ENCODE data around the gene RXRA.
A peak's percentile ranks its signal among the peaks of the same experiment; 100 is the strongest.

Gene RXRA

DNA sequence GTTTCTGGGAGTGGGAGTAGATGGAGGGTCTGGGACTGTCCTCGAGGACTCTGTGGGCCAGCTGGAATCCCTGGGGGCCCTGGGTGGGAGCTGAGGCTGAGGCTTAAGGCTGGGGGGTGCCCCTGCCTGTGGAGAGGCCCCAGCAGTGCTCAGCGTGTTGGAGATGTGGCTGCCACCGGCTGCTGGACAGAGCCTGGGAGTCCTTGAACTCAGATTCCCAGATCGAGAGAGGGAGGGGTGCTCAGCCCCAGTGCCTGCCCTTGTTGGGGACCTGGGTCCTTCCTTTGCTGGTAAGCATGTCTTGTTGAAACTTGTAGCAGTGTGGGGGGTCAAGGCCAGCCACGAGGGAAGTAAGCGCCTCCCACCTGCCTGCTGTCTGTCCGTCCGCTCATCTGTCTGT lies 10.7 kb downstream of the RXRA start:
- peak overlapping the region in 1 of 2 donors; percentile 20 for H3K4me3 ChIP-seq (ENCODE audit: low read length in 2 of 2)
- peaks cover 91 to 94% of the 10 kb centered on the region in 2 donors for H3K4me1 ChIP-seq (ENCODE audit: control insufficient read depth in 2 of 2, insufficient read depth in 2 of 2, low read length in 2 of 2)
- no peaks in the 10 kb centered on the region for H3K36me3 ChIP-seq (ENCODE audit: control insufficient read depth in 2 of 2, insufficient read depth in 2 of 2, low read length in 2 of 2)
- peak overlapping the region; percentile 87 to 97 for H3K27ac ChIP-seq (ENCODE audit: low read depth in 2 of 2, low read length in 2 of 2)
- H3K27me3 ChIP-seq (ENCODE audit: control insufficient read depth in 2 of 2, insufficient read depth in 2 of 2, low read length in 2 of 2): no peaks in the 10 kb centered on the region
- H3K9ac ChIP-seq (ENCODE audit: low read depth in 1 of 2, low read length in 2 of 2): peak overlapping the region; percentile 38 to 54
- H3K9me3 ChIP-seq (ENCODE audit: control insufficient read depth in 2 of 2, low read length in 2 of 2): no peaks in the 10 kb centered on the region

DNA sequence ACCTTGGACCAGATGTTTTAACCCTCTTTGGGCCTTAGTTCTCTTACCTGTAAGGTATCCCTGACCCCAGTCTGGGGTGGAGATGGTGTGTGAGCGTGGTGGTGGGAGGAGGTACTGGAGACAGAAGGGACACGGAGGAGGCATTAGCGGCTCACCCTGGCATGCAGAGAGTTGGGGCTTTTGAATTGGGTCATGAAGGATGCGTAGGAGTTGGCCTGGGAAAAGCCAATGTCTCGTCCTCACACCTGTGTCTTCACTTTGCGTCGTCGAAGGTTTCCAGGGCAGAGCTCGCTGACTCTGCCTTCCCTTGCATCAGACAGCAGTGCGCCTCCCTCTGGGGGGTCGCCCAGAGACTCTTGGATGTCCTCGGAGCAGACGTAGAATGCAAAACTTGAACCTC lies 11.2 kb downstream of the RXRA start:
- Histone ChIP-seq H3K9ac (ENCODE audit: low read depth in 1 of 2, low read length in 2 of 2) (no peak overlapping the region), H3K27me3 (ENCODE audit: control insufficient read depth in 2 of 2, insufficient read depth in 2 of 2, low read length in 2 of 2) (no peaks in the 10 kb centered on the region), H3K4me1 (ENCODE audit: control insufficient read depth in 2 of 2, insufficient read depth in 2 of 2, low read length in 2 of 2) (peaks cover 91 to 94% of the 10 kb centered on the region in 2 donors), H3K4me3 (ENCODE audit: low read length in 2 of 2) (no peak overlapping the region), H3K36me3 (ENCODE audit: control insufficient read depth in 2 of 2, insufficient read depth in 2 of 2, low read length in 2 of 2) (no peaks in the 10 kb centered on the region), H3K9me3 (ENCODE audit: control insufficient read depth in 2 of 2, low read length in 2 of 2) (no peaks in the 10 kb centered on the region), H3K27ac (ENCODE audit: low read depth in 2 of 2, low read length in 2 of 2) (no peak overlapping the region)

DNA sequence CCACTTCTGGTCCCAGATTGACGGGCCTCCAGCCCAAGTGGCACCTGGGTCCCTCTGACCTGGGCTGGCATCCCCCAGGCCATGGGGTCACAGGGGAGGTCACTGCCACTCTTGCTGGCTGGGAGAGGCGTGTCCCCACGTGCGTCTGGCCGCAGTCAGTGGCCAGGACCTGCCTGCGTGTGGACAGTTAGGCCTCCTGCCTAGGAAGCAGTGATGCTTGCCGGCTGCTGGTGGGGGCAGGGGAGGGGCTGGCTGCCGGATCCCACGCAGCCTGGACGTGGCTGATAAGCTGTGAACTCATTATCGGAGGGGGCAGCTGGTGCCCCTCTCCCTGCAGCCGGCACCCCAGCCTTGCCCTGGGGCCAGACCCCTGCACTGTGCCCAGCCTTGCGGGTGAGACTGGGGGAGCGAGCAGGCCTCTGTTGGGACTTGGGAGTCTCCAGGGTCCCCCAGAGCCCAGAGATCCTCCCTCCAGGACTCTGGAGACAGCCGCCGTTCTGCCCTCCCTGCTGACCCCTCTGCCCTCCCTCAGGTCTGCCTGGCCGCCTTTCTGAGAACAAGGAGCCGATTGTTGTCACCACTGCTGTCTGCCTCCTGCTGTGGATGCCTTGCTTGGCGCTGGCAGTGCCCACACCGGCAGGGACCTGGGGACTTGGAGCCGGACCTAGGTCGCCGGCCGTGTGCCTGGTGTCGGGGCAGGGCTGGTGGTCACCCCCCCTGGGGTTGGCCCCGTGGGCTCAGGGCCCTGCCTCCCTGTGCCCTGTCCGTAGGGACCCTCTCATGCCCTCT lies 12.3 kb downstream of the RXRA start:
- no peaks in the 10 kb centered on the region for H3K27me3 ChIP-seq (ENCODE audit: control insufficient read depth in 2 of 2, insufficient read depth in 2 of 2, low read length in 2 of 2)
- peak overlapping the region in 1 of 2 donors; percentile 33 for H3K27ac ChIP-seq (ENCODE audit: low read depth in 2 of 2, low read length in 2 of 2)
- no peaks in the 10 kb centered on the region for H3K36me3 ChIP-seq (ENCODE audit: control insufficient read depth in 2 of 2, insufficient read depth in 2 of 2, low read length in 2 of 2)
- H3K4me3 ChIP-seq (ENCODE audit: low read length in 2 of 2): no peak overlapping the region
- peak overlapping the region; percentile 17 to 32 for H3K9ac ChIP-seq (ENCODE audit: low read depth in 1 of 2, low read length in 2 of 2)
- no peaks in the 10 kb centered on the region for H3K9me3 ChIP-seq (ENCODE audit: control insufficient read depth in 2 of 2, low read length in 2 of 2)
- peaks cover 90 to 92% of the 10 kb centered on the region in 2 donors for H3K4me1 ChIP-seq (ENCODE audit: control insufficient read depth in 2 of 2, insufficient read depth in 2 of 2, low read length in 2 of 2)

GRCh38 chr9:134339183-134339806 lies 13.0 kb downstream of the RXRA start:
- peak overlapping the region in 1 of 2 donors; percentile 33 for H3K27ac ChIP-seq (ENCODE audit: low read depth in 2 of 2, low read length in 2 of 2)
- peak overlapping the region; percentile 17 to 32 for H3K9ac ChIP-seq (ENCODE audit: low read depth in 1 of 2, low read length in 2 of 2)
- peaks cover 87 to 89% of the 10 kb centered on the region in 2 donors for H3K4me1 ChIP-seq (ENCODE audit: control insufficient read depth in 2 of 2, insufficient read depth in 2 of 2, low read length in 2 of 2)
- H3K4me3 ChIP-seq (ENCODE audit: low read length in 2 of 2): peak overlapping the region in 1 of 2 donors; percentile 29
- H3K9me3 ChIP-seq (ENCODE audit: control insufficient read depth in 2 of 2, low read length in 2 of 2): no peaks in the 10 kb centered on the region
- no peaks in the 10 kb centered on the region for H3K27me3 ChIP-seq (ENCODE audit: control insufficient read depth in 2 of 2, insufficient read depth in 2 of 2, low read length in 2 of 2)
- H3K36me3 ChIP-seq (ENCODE audit: control insufficient read depth in 2 of 2, insufficient read depth in 2 of 2, low read length in 2 of 2): no peaks in the 10 kb centered on the region

GRCh38 chr9:134340475-134341160 lies 14.4 kb downstream of the RXRA start:
- Histone ChIP-seq H3K9ac (ENCODE audit: low read depth in 1 of 2, low read length in 2 of 2) (peak overlapping the region; percentile 68 to 70), H3K27ac (ENCODE audit: low read depth in 2 of 2, low read length in 2 of 2) (peak overlapping the region; percentile 94 to 97), H3K27me3 (ENCODE audit: control insufficient read depth in 2 of 2, insufficient read depth in 2 of 2, low read length in 2 of 2) (no peaks in the 10 kb centered on the region), H3K36me3 (ENCODE audit: control insufficient read depth in 2 of 2, insufficient read depth in 2 of 2, low read length in 2 of 2) (no peaks in the 10 kb centered on the region), H3K4me1 (ENCODE audit: control insufficient read depth in 2 of 2, insufficient read depth in 2 of 2, low read length in 2 of 2) (peaks cover 80 to 82% of the 10 kb centered on the region in 2 donors), H3K4me3 (ENCODE audit: low read length in 2 of 2) (no peak overlapping the region), H3K9me3 (ENCODE audit: control insufficient read depth in 2 of 2, low read length in 2 of 2) (no peaks in the 10 kb centered on the region)

DNA sequence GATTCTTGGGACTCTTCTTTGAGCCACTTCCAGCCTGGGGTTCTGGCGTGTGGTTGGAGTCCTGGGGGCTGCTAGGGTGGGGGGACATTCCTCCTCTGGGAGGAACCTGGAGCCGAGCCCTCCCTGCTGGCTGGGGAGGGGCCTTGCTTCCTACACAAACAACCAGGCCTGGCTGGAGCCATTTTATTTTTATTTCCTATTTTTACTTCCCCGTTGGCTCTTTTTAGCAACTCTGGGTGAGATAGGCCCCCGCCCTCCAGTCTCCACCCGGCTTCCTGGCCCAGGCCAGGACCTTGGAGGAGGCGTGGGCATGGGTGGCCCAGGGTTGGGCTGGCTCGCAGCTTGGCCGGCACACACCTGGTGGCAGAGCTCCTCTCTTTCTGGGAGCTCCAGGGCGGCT lies 15.1 kb downstream of the RXRA start:
- peak overlapping the region in 1 of 2 donors; percentile 2 for H3K4me3 ChIP-seq (ENCODE audit: low read length in 2 of 2)
- H3K9me3 ChIP-seq (ENCODE audit: control insufficient read depth in 2 of 2, low read length in 2 of 2): no peaks in the 10 kb centered on the region
- no peaks in the 10 kb centered on the region for H3K36me3 ChIP-seq (ENCODE audit: control insufficient read depth in 2 of 2, insufficient read depth in 2 of 2, low read length in 2 of 2)
- H3K27me3 ChIP-seq (ENCODE audit: control insufficient read depth in 2 of 2, insufficient read depth in 2 of 2, low read length in 2 of 2): no peaks in the 10 kb centered on the region
- H3K9ac ChIP-seq (ENCODE audit: low read depth in 1 of 2, low read length in 2 of 2): peak overlapping the region; percentile 68 to 70
- H3K4me1 ChIP-seq (ENCODE audit: control insufficient read depth in 2 of 2, insufficient read depth in 2 of 2, low read length in 2 of 2): peaks cover 73 to 75% of the 10 kb centered on the region in 2 donors
- H3K27ac ChIP-seq (ENCODE audit: low read depth in 2 of 2, low read length in 2 of 2): peak overlapping the region; percentile 94 to 97

GRCh38 chr9:134341929-134342745 lies 15.9 kb downstream of the RXRA start:
- Histone ChIP-seq H3K36me3 (ENCODE audit: control insufficient read depth in 2 of 2, insufficient read depth in 2 of 2, low read length in 2 of 2) (no peaks in the 10 kb centered on the region), H3K27me3 (ENCODE audit: control insufficient read depth in 2 of 2, insufficient read depth in 2 of 2, low read length in 2 of 2) (no peaks in the 10 kb centered on the region), H3K9ac (ENCODE audit: low read depth in 1 of 2, low read length in 2 of 2) (peak overlapping the region; percentile 63 to 68), H3K4me1 (ENCODE audit: control insufficient read depth in 2 of 2, insufficient read depth in 2 of 2, low read length in 2 of 2) (peaks cover 65 to 67% of the 10 kb centered on the region in 2 donors), H3K9me3 (ENCODE audit: control insufficient read depth in 2 of 2, low read length in 2 of 2) (no peaks in the 10 kb centered on the region), H3K27ac (ENCODE audit: low read depth in 2 of 2, low read length in 2 of 2) (peak overlapping the region; percentile 94 to 97), H3K4me3 (ENCODE audit: low read length in 2 of 2) (peak overlapping the region; percentile 2 to 44)

GRCh38 chr9:134342746-134343115 lies 16.5 kb downstream of the RXRA start:
- Histone ChIP-seq H3K27ac (ENCODE audit: low read depth in 2 of 2, low read length in 2 of 2) (peak overlapping the region in 1 of 2 donors; percentile 97), H3K4me1 (ENCODE audit: control insufficient read depth in 2 of 2, insufficient read depth in 2 of 2, low read length in 2 of 2) (peaks cover 62 to 66% of the 10 kb centered on the region in 2 donors)

DNA sequence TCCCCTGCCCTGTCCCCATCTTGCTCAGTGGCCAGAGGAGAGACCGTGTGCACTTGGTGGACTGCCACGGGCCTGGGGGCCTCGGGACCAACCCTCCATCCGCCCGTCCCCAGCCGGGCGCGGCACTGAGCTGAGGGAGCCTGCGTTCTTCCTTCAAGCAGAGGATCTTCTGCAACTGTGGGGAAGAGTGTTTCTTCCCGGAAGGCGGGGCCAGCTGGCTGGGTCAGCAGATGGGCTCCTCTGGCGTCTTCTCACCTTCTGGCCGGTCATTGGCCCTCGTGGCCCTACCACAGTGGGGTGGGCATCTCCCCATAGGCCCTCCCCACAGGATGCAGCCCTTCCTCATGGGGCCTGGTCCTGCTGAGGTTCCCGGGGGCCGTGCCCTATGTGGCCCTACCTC lies 17.4 kb downstream of the RXRA start:
- Histone ChIP-seq H3K36me3 (ENCODE audit: control insufficient read depth in 2 of 2, insufficient read depth in 2 of 2, low read length in 2 of 2) (peaks cover 0 to under 1% of the 10 kb centered on the region in 2 donors), H3K9me3 (ENCODE audit: control insufficient read depth in 2 of 2, low read length in 2 of 2) (no peaks in the 10 kb centered on the region), H3K4me3 (ENCODE audit: low read length in 2 of 2) (no peak overlapping the region), H3K9ac (ENCODE audit: low read depth in 1 of 2, low read length in 2 of 2) (no peak overlapping the region), H3K27me3 (ENCODE audit: control insufficient read depth in 2 of 2, insufficient read depth in 2 of 2, low read length in 2 of 2) (no peaks in the 10 kb centered on the region), H3K27ac (ENCODE audit: low read depth in 2 of 2, low read length in 2 of 2) (peak overlapping the region in 1 of 2 donors; percentile 38), H3K4me1 (ENCODE audit: control insufficient read depth in 2 of 2, insufficient read depth in 2 of 2, low read length in 2 of 2) (peaks cover 53 to 57% of the 10 kb centered on the region in 2 donors)

More at GRCh38 chr9:134342746-134343115, 16.5 kb downstream of the RXRA start:
- H3K9ac ChIP-seq (ENCODE audit: low read depth in 1 of 2, low read length in 2 of 2): no peak overlapping the region
- H3K4me3 ChIP-seq (ENCODE audit: low read length in 2 of 2): no peak overlapping the region
- H3K27me3 ChIP-seq (ENCODE audit: control insufficient read depth in 2 of 2, insufficient read depth in 2 of 2, low read length in 2 of 2): no peaks in the 10 kb centered on the region
- no peaks in the 10 kb centered on the region for H3K9me3 ChIP-seq (ENCODE audit: control insufficient read depth in 2 of 2, low read length in 2 of 2)
- no peaks in the 10 kb centered on the region for H3K36me3 ChIP-seq (ENCODE audit: control insufficient read depth in 2 of 2, insufficient read depth in 2 of 2, low read length in 2 of 2)
